LHCN-M2 (cell line): ENCODE data around the gene DMKN. TPM values are rescaled to one million over a fixed set of nuclear protein-coding genes. Genes with fewer than 3 reads are reported as not detected.

Experiments used
- DNase-seq: peaks from one replicate; pipeline ENCODE4 v3.0.0-alpha.2; 2012; ENCODE audit warnings: low read depth
- total RNA-seq: library from RNA; depleted of rRNA; stranded (reverse); fragments of >200 nt; gene quantifications from 2 replicates; pipeline ENCODE4 v1.2.3, GENCODE V29; 2014

Gene DMKN
- total RNA-seq, 1 experiment from 2014 or later: 0.29 TPM

DNA sequence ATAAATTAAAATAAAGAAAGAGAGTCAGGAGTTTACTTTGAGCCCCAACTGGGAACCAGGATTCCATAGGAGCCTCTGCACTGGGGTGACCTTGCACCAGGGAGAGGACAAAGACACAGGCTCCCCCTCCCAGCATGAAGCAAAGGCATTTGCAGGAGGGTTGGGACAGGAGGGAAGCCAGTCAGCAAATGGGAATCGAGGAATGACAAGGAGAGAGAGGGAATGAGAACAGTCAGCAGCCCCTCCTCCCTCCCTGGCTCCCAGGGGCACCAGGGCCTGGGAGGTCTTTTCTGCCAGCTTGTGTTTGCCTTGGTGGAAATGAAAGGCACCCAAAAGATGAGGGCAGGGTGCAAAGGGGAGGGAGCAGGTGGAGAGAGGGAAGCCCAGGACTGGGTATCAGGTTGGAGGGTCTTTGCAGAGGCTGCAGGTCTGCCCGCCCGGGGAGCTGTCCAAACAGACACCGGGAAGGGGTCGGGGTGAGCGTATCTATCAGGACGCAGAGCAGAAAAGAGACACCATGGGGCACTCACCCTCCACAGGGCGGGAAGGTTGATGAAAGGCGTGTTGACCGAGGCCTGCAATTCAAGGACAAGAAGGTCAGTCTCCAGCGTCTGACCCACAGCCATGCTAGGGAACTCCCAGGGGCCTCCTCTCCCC is 10.9 kb upstream of the DMKN start:
- no peak for DNase-seq

GRCh38 chr19:35522745-35523327 is 9.4 kb upstream of the DMKN start:
- no peak for DNase-seq

DNA sequence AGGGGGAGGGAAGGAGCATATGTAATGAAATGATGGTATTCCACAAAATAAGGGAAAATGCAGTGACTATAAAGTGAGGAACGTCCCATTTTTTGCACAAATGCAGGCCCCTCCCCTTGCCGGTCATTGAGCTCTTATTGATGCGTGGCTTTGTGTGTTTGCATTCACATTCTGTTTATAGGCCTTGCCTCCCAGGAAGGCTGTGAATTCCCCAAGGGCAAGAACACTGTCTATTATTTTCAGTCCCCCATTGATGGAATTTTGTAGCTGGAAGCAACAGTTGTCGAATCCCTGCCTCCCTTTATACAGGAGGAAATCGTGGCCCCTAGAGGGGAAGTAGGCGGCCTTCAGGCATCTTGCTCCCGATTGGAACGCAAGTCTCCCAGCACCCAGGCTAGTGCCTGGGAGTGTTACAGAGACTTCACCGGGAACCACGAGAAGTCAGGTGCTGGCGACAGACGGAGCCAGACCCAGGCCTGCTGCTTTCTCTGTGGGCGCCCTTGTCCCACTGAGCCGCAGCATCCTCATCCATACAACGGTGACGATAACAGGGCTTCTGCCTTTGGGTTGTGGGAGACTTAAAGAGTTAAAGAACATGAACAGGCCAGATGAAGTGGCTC is 7.8 kb upstream of the DMKN start:
- DNase-seq: no peak

GRCh38 chr19:35519291-35519690 is 5.8 kb upstream of the DMKN start:
- peak; percentile 3 for DNase-seq

DNA sequence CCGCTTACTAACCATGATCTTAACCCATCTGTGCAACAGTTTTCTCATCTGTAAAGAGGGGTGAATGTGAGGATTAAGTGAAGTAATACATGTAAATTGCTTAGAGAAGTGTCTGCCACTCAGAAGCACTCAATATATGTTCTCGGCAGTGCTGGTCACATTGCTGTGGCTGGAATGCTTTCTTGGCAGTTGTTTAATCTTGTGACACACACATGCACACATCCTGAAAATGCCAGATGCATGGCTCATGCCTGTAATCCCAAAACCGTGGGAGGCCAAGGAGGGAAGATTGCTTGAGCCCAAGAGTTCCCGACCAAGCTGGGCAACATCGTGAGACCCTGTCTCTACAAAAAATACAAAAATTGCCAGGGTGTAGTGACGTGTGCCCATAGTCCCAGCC is 4.9 kb upstream of the DMKN start:
- DNase-seq: peak; percentile 92

GRCh38 chr19:35517342-35517741 is 3.9 kb upstream of the DMKN start:
- no peak for DNase-seq

- no peak for DNase-seq
Observed at GRCh38 chr19:35516310-35516709, 2.9 kb upstream of the DMKN start.

GRCh38 chr19:35514282-35514809 is 897 bp upstream of the DMKN start:
- no peak for DNase-seq

- DNase-seq: peak; percentile 9
Observed at GRCh38 chr19:35512831-35513627, 420 bp downstream of the DMKN start.

DNA sequence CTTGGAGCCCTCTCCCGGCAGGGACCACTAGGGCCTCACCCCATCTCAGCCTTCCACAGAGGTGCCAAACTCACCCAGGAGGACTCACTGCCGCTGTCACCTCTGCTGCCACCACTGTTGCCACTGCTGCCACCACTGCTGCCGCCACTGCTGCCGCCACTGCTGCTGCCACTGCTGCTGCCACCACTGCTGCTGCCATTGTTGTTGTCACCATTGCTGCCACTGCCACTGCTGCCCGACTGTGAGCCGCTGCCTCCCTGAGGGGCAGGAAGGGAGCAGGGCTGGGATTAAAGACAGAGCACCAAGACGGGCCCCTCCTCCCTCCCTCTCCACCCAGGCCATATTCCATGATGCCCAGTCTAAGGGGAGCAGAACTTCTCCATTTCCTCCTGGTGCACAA is 2.1 kb downstream of the DMKN start:
- DNase-seq: no peak

DNA sequence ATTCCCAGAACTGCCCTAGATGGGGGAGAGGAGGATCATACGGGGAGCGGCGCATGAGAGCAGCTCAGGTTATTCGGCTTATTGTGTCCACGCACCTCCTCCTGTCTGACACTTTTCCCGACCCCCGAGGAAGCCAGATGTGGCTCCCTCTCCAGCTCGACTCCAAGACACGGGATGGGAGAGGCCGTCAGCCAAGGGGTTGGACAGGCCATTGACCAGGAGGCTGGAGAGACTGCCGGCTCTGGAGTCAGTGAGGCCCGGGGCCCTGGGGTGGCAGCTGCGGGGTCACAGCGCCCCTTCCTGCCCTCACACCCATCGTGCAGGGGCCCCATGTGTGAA is 2.9 kb downstream of the DMKN start:
- no peak for DNase-seq

DNA sequence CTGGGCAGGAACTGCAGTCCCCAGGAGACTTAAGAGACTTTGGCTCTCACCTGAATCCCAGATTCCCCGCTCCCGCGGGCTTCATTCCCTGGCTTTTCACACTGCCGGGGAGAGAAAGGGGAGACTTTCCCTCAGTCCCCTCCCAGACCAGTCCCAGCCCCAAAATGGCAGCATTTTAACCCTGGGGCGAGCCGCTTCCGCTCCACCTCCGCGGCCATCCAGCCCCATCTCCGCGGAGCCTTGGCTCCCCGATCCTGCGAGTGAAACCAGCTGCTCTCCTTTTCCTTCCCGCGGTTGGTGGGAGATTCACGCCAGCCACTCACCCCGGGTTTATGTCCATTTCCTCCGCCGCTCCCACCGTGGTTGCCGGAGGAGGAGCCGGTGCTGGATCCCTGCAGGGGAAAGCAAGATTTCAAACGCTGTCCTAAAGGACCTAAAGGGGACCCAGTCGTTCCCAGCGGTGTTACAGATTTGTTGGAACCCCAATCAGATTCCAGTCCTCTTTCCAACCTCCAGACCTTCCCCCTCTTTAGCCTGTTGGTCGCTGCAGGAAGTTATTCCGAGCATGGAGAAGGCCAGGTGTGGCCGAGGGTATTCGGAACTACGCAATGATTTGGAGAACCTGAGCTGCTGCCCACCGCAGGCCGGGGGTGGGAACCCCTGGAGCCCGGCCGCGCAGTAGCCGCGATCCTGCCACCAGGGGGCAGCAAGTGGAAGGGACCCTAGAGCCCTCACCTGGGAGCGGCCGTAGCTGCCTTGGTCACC is 3.4 kb downstream of the DMKN start:
- DNase-seq: peak; percentile 26

DNA sequence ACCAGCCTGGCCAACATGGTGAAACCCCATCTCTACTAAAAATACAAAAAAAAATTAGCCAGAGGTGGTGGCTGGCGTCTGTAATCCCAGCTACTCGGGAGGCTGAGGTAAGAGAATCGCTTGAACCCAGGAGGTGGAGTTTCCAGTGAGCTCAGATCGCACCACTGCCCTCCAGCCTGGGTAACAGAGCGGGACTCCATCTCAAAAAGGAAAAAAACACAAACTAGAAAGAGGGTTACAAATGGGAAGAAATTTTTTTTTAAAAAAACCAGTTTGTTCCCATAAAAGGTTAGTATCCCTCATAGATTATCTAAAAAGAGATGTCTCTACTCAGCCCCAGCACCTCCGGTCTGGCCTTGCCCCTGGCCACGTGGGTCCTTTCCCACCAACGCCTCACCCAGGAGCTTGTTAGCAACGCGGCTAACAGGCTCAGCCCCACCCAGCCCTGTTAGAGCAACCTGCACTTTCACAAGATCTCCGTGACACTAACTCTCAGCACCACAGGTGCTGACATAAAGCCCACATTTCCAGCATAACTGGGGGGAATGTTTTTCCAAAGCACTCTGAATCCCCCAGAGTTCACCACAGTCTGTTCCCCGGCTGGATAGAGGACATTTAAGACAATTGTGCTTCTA is 4.3 kb downstream of the DMKN start:
- DNase-seq: no peak

- no peak for DNase-seq
Observed at GRCh38 chr19:35508129-35508528, 5.3 kb downstream of the DMKN start.

DNA sequence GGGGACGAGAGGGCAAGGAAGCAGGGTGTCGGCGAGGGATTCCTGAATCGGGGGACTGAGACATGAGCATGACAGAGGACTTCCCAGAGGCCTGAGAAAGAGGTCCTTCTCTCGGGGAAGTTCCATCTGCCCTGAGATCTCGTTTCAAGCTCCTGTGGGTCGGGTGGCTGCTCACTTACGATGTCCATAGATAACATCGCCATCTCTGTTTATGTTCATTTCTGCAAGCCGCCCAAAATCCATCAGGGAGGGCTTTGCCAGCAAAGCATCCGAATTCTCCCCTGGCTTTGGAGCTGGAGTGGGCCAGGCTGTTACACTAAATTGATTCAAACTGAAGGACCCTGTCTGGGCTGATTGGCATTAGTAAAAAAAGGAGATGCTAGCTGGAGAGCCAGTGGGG is 5.9 kb downstream of the DMKN start:
- DNase-seq: no peak

- DNase-seq: no peak
Observed at GRCh38 chr19:35506011-35506410, 7.4 kb downstream of the DMKN start.

- DNase-seq: no peak
Observed at GRCh38 chr19:35502751-35503150, 10.7 kb downstream of the DMKN start.

- DNase-seq: no peak
Observed at GRCh38 chr19:35501684-35502083, 11.8 kb downstream of the DMKN start.

- no peak for DNase-seq
Observed at GRCh38 chr19:35500611-35501010, 12.8 kb downstream of the DMKN start.

- DNase-seq: no peak
Observed at GRCh38 chr19:35498984-35499527, 14.4 kb downstream of the DMKN start.

DNA sequence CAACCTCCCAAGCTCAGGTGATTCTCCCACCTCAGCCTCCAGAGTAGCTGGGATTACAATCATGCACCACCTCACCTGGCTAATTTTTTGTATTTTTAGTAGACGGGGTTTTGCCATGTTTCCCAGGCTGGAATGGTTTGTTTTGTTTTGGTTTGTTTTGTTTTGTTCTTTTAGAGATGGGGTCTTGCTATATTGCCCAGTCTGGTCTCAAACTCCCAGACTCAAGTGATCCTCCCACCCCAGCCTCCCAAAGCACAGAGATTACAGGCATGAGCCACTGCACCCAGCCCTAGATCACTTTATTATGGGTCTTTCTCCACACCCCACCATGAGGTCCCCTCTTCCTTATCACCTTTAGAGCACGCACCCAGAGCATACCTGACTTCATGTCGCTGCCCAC is 15.2 kb downstream of the DMKN start:
- no peak for DNase-seq
